PC-3 (cell line): Measurements from ENCODE around the gene THADA.

Experiments
- CTCF ChIP-seq: fragments of 300-600 bp; sonication (generic); conservative IDR thresholded peaks from 2 replicates; pipeline ENCODE4 v1.5.1; 2017; ENCODE audit warnings: antibody characterized with exemption, low read depth, mild to moderate bottlenecking, low read length
- EZH2 ChIP-seq: fragments of 300-600 bp; sonication (generic); IDR thresholded peaks from one replicate; pipeline ENCODE4 v1.6.1; 2017; ENCODE audit warnings: antibody characterized with exemption, mild to moderate bottlenecking, low read length; ENCODE audit not compliant: unreplicated experiment
- EZH2phosphoT487 ChIP-seq: fragments of 300-600 bp; sonication (generic); IDR thresholded peaks from 2 replicates; pipeline ENCODE4 v1.6.1; 2018; ENCODE audit warnings: mild to moderate bottlenecking, antibody characterized with exemption, low read length, borderline replicate concordance

GRCh38 chr2:43566461-43566729 is 29.4 kb downstream of the THADA start:
- TF ChIP-seq CTCF (no peak), EZH2 (no peak), EZH2phosphoT487 (no peak)
